ENCODE measurements around the gene CHAC1. TPM values are rescaled to one million over a fixed set of nuclear protein-coding genes. Genes with fewer than 3 reads are reported as not detected.

Gene CHAC1
- total RNA-seq, 1 experiment from 2014 or later = 48.7 TPM

- TF ChIP-seq, protein P1, sequence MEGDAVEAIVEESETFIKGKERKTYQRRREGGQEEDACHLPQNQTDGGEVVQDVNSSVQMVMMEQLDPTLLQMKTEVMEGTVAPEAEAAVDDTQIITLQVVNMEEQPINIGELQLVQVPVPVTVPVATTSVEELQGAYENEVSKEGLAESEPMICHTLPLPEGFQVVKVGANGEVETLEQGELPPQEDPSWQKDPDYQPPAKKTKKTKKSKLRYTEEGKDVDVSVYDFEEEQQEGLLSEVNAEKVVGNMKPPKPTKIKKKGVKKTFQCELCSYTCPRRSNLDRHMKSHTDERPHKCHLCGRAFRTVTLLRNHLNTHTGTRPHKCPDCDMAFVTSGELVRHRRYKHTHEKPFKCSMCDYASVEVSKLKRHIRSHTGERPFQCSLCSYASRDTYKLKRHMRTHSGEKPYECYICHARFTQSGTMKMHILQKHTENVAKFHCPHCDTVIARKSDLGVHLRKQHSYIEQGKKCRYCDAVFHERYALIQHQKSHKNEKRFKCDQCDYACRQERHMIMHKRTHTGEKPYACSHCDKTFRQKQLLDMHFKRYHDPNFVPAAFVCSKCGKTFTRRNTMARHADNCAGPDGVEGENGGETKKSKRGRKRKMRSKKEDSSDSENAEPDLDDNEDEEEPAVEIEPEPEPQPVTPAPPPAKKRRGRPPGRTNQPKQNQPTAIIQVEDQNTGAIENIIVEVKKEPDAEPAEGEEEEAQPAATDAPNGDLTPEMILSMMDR (conservative IDR thresholded peaks at IDR 0.05) = no peak
- no peak overlapping the region for H2BK5ac ChIP-seq (ENCODE audit: insufficient read length, low read length)
- H4K8ac ChIP-seq (replicated peaks; ENCODE audit: insufficient read length, low read depth, low read length) = no peak overlapping the region
- Mint-ChIP-seq H3K9me3 (no peaks in the 10 kb centered on the region; a peak in 1 of 5 replicates), H3K36me3 (ENCODE audit: insufficient read depth in 1 of 3, low read depth in 3 of 3) (no peaks in the 10 kb centered on the region), H3K27me3 (ENCODE audit: low read depth) (peaks cover 90% of the 10 kb centered on the region), H3K4me3 (peak overlapping the region in 1 of 2 experiments; percentile 43; a peak in 1 of 5 replicates), H3K27ac (no peak overlapping the region), H3K4me1 (peaks cover 24 to 36% of the 10 kb centered on the region in 2 experiments)
- no peaks in the 10 kb centered on the region for H4K20me1 ChIP-seq (ENCODE audit: control insufficient read depth, insufficient read depth, insufficient read length)
- no peaks in the 10 kb centered on the region for H3K79me1 ChIP-seq (ENCODE audit: insufficient read depth, low read depth, low read length, poor library complexity, severe bottlenecking)
- no peak overlapping the region for H3T11ph ChIP-seq (ENCODE audit: low read length)
- no peak overlapping the region for H2AFZ ChIP-seq (ENCODE audit: low read length)
- peaks cover 26% of the 10 kb centered on the region; the same call in 1 of the 2 replicates for H3K27me3 ChIP-seq (ENCODE audit: insufficient read depth, low read length)
- H3K4me1 ChIP-seq (ENCODE audit: insufficient read depth, low read length) = no peaks in the 10 kb centered on the region
- WGBS (ENCODE audit: extremely low coverage, insufficient read length, low lambda C conversion rate) = no CpG with 5 or more reads among the region's 11 CpGs
- H3K9me3 ChIP-seq (ENCODE audit: control insufficient read depth, low read depth, low read length) = no peaks in the 10 kb centered on the region
- no peak overlapping the region for H2BK20ac ChIP-seq (ENCODE audit: low read depth, low read length, poor library complexity, severe bottlenecking)
- H3K9ac ChIP-seq (ENCODE audit: extremely low read depth, insufficient read length, low read length) = no peak overlapping the region
- no peak overlapping the region for H2BK120ac ChIP-seq (ENCODE audit: low read depth, low read length, poor library complexity, severe bottlenecking)
- no peak for DNase-seq
- H3K14ac ChIP-seq (ENCODE audit: insufficient read depth, low read length) = no peak overlapping the region
- no peak overlapping the region for H2BK12ac ChIP-seq (ENCODE audit: insufficient read length, low read depth, low read length)
- H4K91ac ChIP-seq (ENCODE audit: insufficient read length, low read depth, low read length) = no peak overlapping the region
- H3K4ac ChIP-seq (ENCODE audit: low read depth, low read length) = no peak overlapping the region
- no peak overlapping the region for H2AK5ac ChIP-seq (ENCODE audit: insufficient read length, low read length)
- H3K18ac ChIP-seq (ENCODE audit: insufficient read length, low read depth, low read length) = no peak overlapping the region
- H2BK15ac ChIP-seq (ENCODE audit: low read depth, low read length) = no peak overlapping the region
- H3K79me2 ChIP-seq (ENCODE audit: insufficient read depth, low read length) = no peaks in the 10 kb centered on the region
- H3K23me2 ChIP-seq (ENCODE audit: insufficient read length, low read depth, low read length, poor library complexity, severe bottlenecking) = peaks cover 28% of the 10 kb centered on the region
- H3K4me2 ChIP-seq (ENCODE audit: insufficient read depth, insufficient read length, low read length) = no peak overlapping the region
- H4K5ac ChIP-seq (ENCODE audit: insufficient read length, low read depth, low read length) = no peak overlapping the region
- no peak overlapping the region for H3K56ac ChIP-seq (ENCODE audit: insufficient read length, low read depth, low read length)
- no peak overlapping the region for H3K27ac ChIP-seq (ENCODE audit: insufficient read length, low read depth, low read length)
- no peak overlapping the region for H3K23ac ChIP-seq (ENCODE audit: insufficient read length, low read depth, low read length)
Measured at GRCh38 chr15:40932649-40933516, 20.4 kb upstream of the CHAC1 start.

Data from H9 (cell line).